ENCODE measurements around the gene CREB3L2. TPM values are rescaled to one million over a fixed set of nuclear protein-coding genes. Genes with fewer than 3 reads are reported as not detected.

The CREB3L2 gene
- total RNA-seq, 2 experiments from 2014 or later = 24.4 to 28.7 TPM

- H3K36me3 Mint-ChIP-seq (ENCODE audit: low read depth) = no peaks in the 10 kb centered on the region
- H3K27ac Mint-ChIP-seq = no peak overlapping the region
- no peak for DNase-seq
- ATAC-seq = no peak
- peaks cover 14% of the 10 kb centered on the region for H3K4me1 Mint-ChIP-seq
- ChIA-PET POLR2A (no interaction called here), CTCF (interaction anchor here (0.6 to 1.4 kb wide), 2 partner anchors 16 to 728 kb away, joined by 3 to 7 read pairs; no protein-coding TSS in a partner anchor)
- intact Hi-C loops (cut with DNase I, micrococcal nuclease) = no loop called here
- H3K4me3 Mint-ChIP-seq = no peak overlapping the region
- H3K27me3 Mint-ChIP-seq = no peaks in the 10 kb centered on the region
- no peaks in the 10 kb centered on the region for H3K9me3 Mint-ChIP-seq (ENCODE audit: low read depth)
These were observed 52.2 kb downstream of the CREB3L2 start for GRCh38 chr7:137949416-137950262.

DNA sequence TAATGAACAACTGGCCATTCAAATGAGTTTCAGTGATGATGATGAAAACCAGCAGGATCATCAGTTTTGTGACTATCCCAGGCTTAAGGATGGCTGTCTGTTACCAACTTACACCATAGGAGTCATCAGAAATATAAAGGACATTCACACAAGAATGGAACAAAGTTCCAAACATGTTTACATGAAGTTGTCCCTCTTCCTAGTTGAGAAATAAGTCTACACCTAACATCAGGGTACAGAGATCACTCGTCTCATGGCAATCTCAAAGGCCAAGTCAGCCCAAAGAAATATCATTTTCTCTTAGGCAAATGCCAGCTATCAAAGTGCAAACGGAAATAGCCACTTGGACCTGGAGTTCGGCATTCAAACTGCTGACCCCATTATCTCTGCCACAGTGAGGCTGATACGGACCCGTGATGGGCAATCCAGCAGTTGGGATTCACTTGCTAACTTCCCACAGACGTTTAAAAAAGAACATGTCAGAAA lies 53.0 kb downstream of the CREB3L2 start:
- Mint-ChIP-seq H3K27me3 (no peaks in the 10 kb centered on the region), H3K4me3 (no peak overlapping the region), H3K4me1 (peaks cover 12% of the 10 kb centered on the region), H3K36me3 (ENCODE audit: low read depth) (no peaks in the 10 kb centered on the region), H3K27ac (no peak overlapping the region), H3K9me3 (ENCODE audit: low read depth) (no peaks in the 10 kb centered on the region)
- DNase-seq = no peak
- ChIA-PET POLR2A (no interaction called here), CTCF (no interaction called here)
- intact Hi-C loops (cut with DNase I, micrococcal nuclease) = no loop called here
- no peak for ATAC-seq

GRCh38 chr7:137948083-137948844 lies 53.6 kb downstream of the CREB3L2 start:
- Mint-ChIP-seq H3K9me3 (ENCODE audit: low read depth) (no peaks in the 10 kb centered on the region), H3K27me3 (no peaks in the 10 kb centered on the region), H3K4me1 (peaks cover 10% of the 10 kb centered on the region), H3K36me3 (ENCODE audit: low read depth) (no peaks in the 10 kb centered on the region), H3K27ac (no peak overlapping the region), H3K4me3 (no peak overlapping the region)
- intact Hi-C loops (cut with DNase I, micrococcal nuclease) = no loop called here
- no peak for ATAC-seq
- CTCF ChIA-PET = interaction anchor here (1.3 kb wide), 1 partner anchor 32 kb away, joined by 3 read pairs; no protein-coding TSS in a partner anchor
- POLR2A ChIA-PET = no interaction called here
- DNase-seq = no peak

- ChIA-PET POLR2A (no interaction called here), CTCF (interaction anchor here (1.3 kb wide), 1 partner anchor 31 kb away, joined by 3 read pairs; no protein-coding TSS in a partner anchor)
- no peaks in the 10 kb centered on the region for H3K9me3 Mint-ChIP-seq (ENCODE audit: low read depth)
- intact Hi-C loops (cut with DNase I, micrococcal nuclease) = no loop called here
- ATAC-seq = no peak
- H3K27ac Mint-ChIP-seq = no peak overlapping the region
- peaks cover under 1% of the 10 kb centered on the region for H3K36me3 Mint-ChIP-seq (ENCODE audit: low read depth)
- H3K27me3 Mint-ChIP-seq = no peaks in the 10 kb centered on the region
- peaks cover 10% of the 10 kb centered on the region for H3K4me1 Mint-ChIP-seq
- DNase-seq = no peak
- H3K4me3 Mint-ChIP-seq = no peak overlapping the region
These were observed 54.8 kb downstream of the CREB3L2 start for GRCh38 chr7:137947046-137947445.

GRCh38 chr7:137946011-137946410 lies 55.9 kb downstream of the CREB3L2 start:
- POLR2A ChIA-PET = no interaction called here
- ATAC-seq (no peak), DNase-seq (no peak)
- peaks cover 8% of the 10 kb centered on the region for H3K4me1 Mint-ChIP-seq
- no peak overlapping the region for H3K4me3 Mint-ChIP-seq
- no peaks in the 10 kb centered on the region for H3K9me3 Mint-ChIP-seq (ENCODE audit: low read depth)
- peaks cover 2% of the 10 kb centered on the region for H3K36me3 Mint-ChIP-seq (ENCODE audit: low read depth)
- CTCF ChIA-PET = no interaction called here
- intact Hi-C loops (cut with DNase I, micrococcal nuclease) = no loop called here
- no peaks in the 10 kb centered on the region for H3K27me3 Mint-ChIP-seq
- no peak overlapping the region for H3K27ac Mint-ChIP-seq

GRCh38 chr7:137944168-137944567 lies 57.7 kb downstream of the CREB3L2 start:
- no peak for ATAC-seq
- ChIA-PET CTCF (no interaction called here), POLR2A (no interaction called here)
- H3K4me3 Mint-ChIP-seq = no peak overlapping the region
- no peaks in the 10 kb centered on the region for H3K4me1 Mint-ChIP-seq
- intact Hi-C loops (cut with DNase I, micrococcal nuclease) = no loop called here
- H3K27ac Mint-ChIP-seq = no peak overlapping the region
- no peak for DNase-seq
- H3K9me3 Mint-ChIP-seq (ENCODE audit: low read depth) = no peaks in the 10 kb centered on the region
- peaks cover 2% of the 10 kb centered on the region for H3K36me3 Mint-ChIP-seq (ENCODE audit: low read depth)
- no peaks in the 10 kb centered on the region for H3K27me3 Mint-ChIP-seq

- H3K4me1 Mint-ChIP-seq = no peaks in the 10 kb centered on the region
These were observed 58.7 kb downstream of the CREB3L2 start for GRCh38 chr7:137943132-137943551.

GRCh38 chr7:137942484-137943115 lies 59.3 kb downstream of the CREB3L2 start:
- Mint-ChIP-seq H3K9me3 (ENCODE audit: low read depth) (no peaks in the 10 kb centered on the region), H3K36me3 (ENCODE audit: low read depth) (peaks cover 2% of the 10 kb centered on the region), H3K4me1 (no peaks in the 10 kb centered on the region), H3K27me3 (no peaks in the 10 kb centered on the region), H3K27ac (no peak overlapping the region), H3K4me3 (no peak overlapping the region)
- ATAC-seq (no peak), DNase-seq (no peak)
- intact Hi-C loops (cut with DNase I, micrococcal nuclease) = no loop called here
- ChIA-PET CTCF (interaction anchor here (0.7 kb wide), 1 partner anchor 14 kb away, joined by 3 read pairs; no protein-coding TSS in a partner anchor), POLR2A (no interaction called here)

More at GRCh38 chr7:137943132-137943551, 58.7 kb downstream of the CREB3L2 start:
- ChIA-PET POLR2A (no interaction called here), CTCF (no interaction called here)
- no peak for ATAC-seq
- no peaks in the 10 kb centered on the region for H3K9me3 Mint-ChIP-seq (ENCODE audit: low read depth)
- H3K27ac Mint-ChIP-seq = no peak overlapping the region
- peaks cover 2% of the 10 kb centered on the region for H3K36me3 Mint-ChIP-seq (ENCODE audit: low read depth)
- no peak overlapping the region for H3K4me3 Mint-ChIP-seq
- no peak for DNase-seq
- H3K27me3 Mint-ChIP-seq = no peaks in the 10 kb centered on the region
- intact Hi-C loops (cut with DNase I, micrococcal nuclease) = no loop called here

GRCh38 chr7:137940656-137941518 lies 61.0 kb downstream of the CREB3L2 start:
- POLR2A ChIA-PET = no interaction called here
- Mint-ChIP-seq H3K36me3 (ENCODE audit: low read depth) (peaks cover 2% of the 10 kb centered on the region), H3K4me1 (peaks cover 7% of the 10 kb centered on the region), H3K9me3 (ENCODE audit: low read depth) (no peaks in the 10 kb centered on the region), H3K27ac (no peak overlapping the region), H3K4me3 (no peak overlapping the region), H3K27me3 (no peaks in the 10 kb centered on the region)
- intact Hi-C loops (cut with DNase I, micrococcal nuclease) = no loop called here
- DNase-seq = no peak
- CTCF ChIA-PET = interaction anchor here (0.8 kb wide), 1 partner anchor 311 kb away, joined by 3 read pairs; no protein-coding TSS in a partner anchor
- no peak for ATAC-seq

GRCh38 chr7:137940218-137940617 lies 61.7 kb downstream of the CREB3L2 start:
- Mint-ChIP-seq H3K27ac (no peak overlapping the region), H3K36me3 (ENCODE audit: low read depth) (peaks cover 2% of the 10 kb centered on the region), H3K27me3 (no peaks in the 10 kb centered on the region), H3K9me3 (ENCODE audit: low read depth) (no peaks in the 10 kb centered on the region), H3K4me3 (no peak overlapping the region), H3K4me1 (peaks cover 12% of the 10 kb centered on the region)
- ChIA-PET POLR2A (no interaction called here), CTCF (no interaction called here)
- DNase-seq (no peak), ATAC-seq (no peak)
- intact Hi-C loops (cut with DNase I, micrococcal nuclease) = no loop called here

DNA sequence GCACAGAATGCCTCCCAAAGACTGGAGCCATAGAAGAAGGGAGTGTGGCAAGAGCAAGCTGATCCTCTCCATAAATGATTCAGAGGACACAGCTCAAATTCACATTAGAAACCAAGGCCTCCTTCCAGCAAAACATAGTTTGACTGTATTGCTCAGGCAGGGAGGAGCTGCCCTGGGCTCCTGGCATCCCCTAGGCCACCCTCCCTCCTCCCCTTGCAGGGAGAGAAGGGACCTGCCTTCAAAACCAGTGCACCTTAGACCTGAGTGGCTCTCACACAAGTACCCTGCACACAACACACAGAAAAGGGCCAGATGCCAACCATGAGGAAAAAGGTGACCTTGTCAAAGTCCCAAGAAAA lies 64.7 kb downstream of the CREB3L2 start:
- Mint-ChIP-seq H3K27ac (no peak overlapping the region), H3K4me3 (no peak overlapping the region), H3K36me3 (ENCODE audit: low read depth) (peaks cover 10% of the 10 kb centered on the region), H3K27me3 (no peaks in the 10 kb centered on the region), H3K9me3 (ENCODE audit: low read depth) (no peaks in the 10 kb centered on the region), H3K4me1 (peaks cover 38% of the 10 kb centered on the region)
- intact Hi-C loops (cut with DNase I, micrococcal nuclease) = loop anchor here in 1 of 2 experiments (10.0 kb wide), 1 partner anchor 1872 kb away; no protein-coding TSS in a partner anchor
- ATAC-seq (no peak), DNase-seq (no peak)
- CTCF ChIA-PET = interaction anchor here (0.7 to 1.4 kb wide), 2 partner anchors 44 to 65 kb away, joined by 4 read pairs; partner anchors contain the start of gene CREB3L2
- POLR2A ChIA-PET = no interaction called here

Data from activated CD4-positive, alpha-beta T cell treated with anti-CD3 and anti-CD28 coated beads for 36 hours (primary cell).